ENCODE data around the gene ZC3H7B. TPM values are rescaled to one million over a fixed set of nuclear protein-coding genes. Genes with fewer than 3 reads are reported as not detected.

ZC3H7B gene, protein sequence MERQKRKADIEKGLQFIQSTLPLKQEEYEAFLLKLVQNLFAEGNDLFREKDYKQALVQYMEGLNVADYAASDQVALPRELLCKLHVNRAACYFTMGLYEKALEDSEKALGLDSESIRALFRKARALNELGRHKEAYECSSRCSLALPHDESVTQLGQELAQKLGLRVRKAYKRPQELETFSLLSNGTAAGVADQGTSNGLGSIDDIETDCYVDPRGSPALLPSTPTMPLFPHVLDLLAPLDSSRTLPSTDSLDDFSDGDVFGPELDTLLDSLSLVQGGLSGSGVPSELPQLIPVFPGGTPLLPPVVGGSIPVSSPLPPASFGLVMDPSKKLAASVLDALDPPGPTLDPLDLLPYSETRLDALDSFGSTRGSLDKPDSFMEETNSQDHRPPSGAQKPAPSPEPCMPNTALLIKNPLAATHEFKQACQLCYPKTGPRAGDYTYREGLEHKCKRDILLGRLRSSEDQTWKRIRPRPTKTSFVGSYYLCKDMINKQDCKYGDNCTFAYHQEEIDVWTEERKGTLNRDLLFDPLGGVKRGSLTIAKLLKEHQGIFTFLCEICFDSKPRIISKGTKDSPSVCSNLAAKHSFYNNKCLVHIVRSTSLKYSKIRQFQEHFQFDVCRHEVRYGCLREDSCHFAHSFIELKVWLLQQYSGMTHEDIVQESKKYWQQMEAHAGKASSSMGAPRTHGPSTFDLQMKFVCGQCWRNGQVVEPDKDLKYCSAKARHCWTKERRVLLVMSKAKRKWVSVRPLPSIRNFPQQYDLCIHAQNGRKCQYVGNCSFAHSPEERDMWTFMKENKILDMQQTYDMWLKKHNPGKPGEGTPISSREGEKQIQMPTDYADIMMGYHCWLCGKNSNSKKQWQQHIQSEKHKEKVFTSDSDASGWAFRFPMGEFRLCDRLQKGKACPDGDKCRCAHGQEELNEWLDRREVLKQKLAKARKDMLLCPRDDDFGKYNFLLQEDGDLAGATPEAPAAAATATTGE
- total RNA-seq = 10 to 100 TPM; 24.5 to 33.3 TPM

DNA sequence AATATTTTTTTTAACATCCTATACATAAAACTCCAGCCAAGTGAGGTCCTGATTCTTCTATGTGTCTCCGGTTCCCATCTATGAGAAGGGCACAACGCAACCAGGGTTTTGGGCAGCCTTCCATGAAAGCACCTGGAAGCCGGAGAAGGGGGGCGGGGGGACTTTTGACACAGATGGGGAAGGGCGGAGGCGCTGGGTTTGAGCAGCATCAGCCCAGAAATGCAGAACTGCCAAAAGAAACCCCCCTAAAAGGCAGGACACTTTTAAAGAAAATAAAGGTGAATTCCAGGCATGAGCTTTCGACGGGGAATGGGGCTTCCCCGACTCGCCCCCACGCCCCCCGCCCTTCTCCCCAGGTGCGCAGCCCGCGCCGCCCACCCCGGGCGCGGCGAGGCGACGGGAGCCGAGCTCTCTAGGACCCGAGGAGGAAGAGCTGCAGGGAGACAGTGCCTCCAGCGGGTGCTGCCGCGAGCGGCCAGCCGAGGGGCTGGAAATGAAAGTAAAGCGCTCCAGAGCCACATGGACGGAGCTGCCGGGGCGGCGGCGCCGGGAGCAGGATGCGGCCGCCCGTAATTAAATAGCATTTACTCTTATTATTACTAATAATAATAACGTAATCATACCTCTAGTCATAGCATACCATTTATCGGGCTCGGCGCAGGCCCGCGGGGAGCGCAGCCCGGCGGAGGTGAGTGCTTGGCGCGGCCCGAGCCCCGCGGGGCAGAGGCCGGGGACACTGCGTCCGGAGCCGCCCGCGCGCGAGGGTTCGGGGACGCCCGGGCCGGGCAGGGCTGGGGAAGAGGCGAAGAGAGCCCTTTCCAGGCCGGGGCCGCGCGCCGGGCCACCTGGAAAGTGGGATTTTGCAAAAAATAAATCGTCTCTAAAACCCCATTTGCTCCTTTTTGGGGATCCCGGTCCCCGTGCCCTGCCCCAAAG, at the start of gene ZC3H7B:
Gene ZC3H7B, plus strand, starts transcription at position 441 of the 936 bp plus-strand sequence. CDS start 19,136 bp downstream, outside the sequence.
- peak within 1 kb of the TSS; percentile 87 to 88 for H3K27ac ChIP-seq
- no peaks in the 10 kb centered on the region for H3K27me3 ChIP-seq
- TF ChIP-seq CTCF (IDR thresholded peaks at IDR 0.05) = peak; percentile 33 to 73
- H3K36me3 ChIP-seq = no peaks in the 10 kb centered on the region
- peak within 1 kb of the TSS; percentile 77 to 94 for H3K4me3 ChIP-seq
- H3K4me1 ChIP-seq = peaks cover 0 to 20% of the 10 kb centered on the region in 2 donors
- H3K9me3 ChIP-seq = no peaks in the 10 kb centered on the region
- DNase-seq (ENCODE audit: low spot score) = peak; percentile 76

DNA sequence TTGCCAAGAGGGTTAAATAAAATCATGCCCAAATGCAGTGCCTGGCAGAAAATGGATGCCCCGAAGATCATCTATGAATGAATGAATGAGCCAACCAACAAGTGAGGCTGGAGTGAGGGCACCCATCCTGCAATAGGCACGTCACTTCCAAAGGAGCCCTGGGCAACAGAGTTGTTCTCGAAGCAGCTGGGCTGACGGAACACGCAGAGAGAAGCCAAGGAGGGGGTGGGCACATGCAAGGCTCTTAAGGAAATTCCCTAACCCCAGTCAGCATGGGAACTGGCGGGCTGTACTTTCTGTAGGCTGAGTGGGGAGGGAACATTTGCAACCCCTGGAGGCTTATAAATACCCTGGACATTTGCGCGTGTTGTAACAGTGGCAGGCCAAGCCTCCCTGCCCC, 49.0 kb upstream of the ZC3H7B start:
- H3K4me3 ChIP-seq = no peak overlapping the region
- no peak for TF ChIP-seq CTCF (IDR thresholded peaks at IDR 0.05)
- DNase-seq (ENCODE audit: low spot score) = no peak
- peaks cover 0 to 20% of the 10 kb centered on the region in 2 donors for H3K4me1 ChIP-seq
- no peaks in the 10 kb centered on the region for H3K9me3 ChIP-seq
- H3K27ac ChIP-seq = no peak overlapping the region
- H3K36me3 ChIP-seq = peaks cover 75% of the 10 kb centered on the region
- no peaks in the 10 kb centered on the region for H3K27me3 ChIP-seq

DNA sequence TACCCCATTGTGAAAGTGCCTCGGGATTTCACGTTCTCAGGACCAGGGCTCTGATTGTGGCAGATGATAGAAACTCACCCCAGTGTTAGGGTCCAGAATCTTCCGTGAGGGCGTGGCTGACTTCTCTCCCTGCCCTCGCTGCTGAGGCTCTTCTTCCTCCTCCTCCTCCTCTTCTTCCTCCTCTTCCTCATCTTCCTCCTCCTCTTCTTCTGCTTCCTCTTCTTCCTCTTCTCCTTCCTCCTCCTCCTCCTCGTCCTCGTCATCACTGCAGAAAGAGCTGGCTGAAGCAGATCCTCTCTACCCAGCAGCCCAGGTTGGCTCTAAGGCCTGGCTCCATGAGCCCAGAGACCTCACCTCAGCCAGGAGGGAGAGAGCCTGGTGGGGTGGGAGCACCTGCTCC, 47.1 kb upstream of the ZC3H7B start:
- Histone ChIP-seq H3K27ac (no peak overlapping the region), H3K36me3 (peaks cover 73% of the 10 kb centered on the region), H3K27me3 (no peaks in the 10 kb centered on the region), H3K4me1 (peaks cover 0 to 6% of the 10 kb centered on the region in 2 donors), H3K4me3 (no peak overlapping the region), H3K9me3 (no peaks in the 10 kb centered on the region)
- no peak for TF ChIP-seq CTCF (IDR thresholded peaks at IDR 0.05)
- no peak for DNase-seq (ENCODE audit: low spot score)

DNA sequence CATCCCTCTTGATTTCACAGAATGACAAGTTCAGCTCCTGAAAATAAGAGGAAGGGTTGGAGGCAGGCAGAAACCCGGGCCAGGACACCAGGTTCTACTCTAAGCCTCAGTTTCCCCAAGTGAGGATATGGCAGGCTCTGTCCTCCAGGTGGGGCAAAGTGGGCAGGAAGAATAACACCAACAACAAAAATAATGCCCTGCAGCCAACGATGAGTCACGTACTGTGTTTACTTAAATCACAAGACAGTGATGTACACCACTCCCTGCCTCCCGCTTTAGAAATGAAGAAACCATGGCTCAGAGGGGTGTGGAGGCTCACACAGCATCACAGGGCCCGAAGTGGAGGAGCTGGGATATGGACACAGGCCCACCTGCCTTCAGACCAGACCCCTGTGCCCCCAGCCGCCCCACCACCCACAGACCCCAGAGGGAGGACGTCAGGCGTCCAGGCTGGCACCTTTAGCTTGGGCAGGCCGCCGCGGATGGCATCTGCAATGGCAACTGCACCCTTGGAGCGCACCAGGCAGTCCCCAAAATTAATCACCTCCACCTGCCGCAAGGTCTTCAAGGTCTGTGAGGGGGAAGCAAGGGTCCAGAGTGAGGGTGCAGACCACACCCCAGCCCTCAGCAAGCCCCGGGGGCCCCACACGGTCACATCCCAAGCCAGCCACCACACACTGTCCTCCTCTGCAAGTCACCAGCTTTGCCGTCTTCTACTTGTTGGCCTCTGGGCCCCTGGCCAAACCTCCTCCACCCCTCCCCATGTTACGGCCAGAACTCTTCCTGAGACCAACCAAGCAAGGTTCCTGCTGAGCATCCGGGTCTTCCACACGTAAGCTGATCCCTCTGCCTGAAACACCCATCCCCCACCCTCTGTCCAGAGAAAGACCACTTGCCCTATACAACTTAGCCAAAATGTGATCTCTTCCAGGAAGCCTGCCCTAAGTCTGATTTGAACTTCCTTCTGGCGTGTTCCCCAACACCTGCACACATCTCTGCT, 44.8 kb upstream of the ZC3H7B start:
- TF ChIP-seq CTCF (IDR thresholded peaks at IDR 0.05) = no peak
- Histone ChIP-seq H3K9me3 (no peaks in the 10 kb centered on the region), H3K27ac (no peak overlapping the region), H3K36me3 (peaks cover 58% of the 10 kb centered on the region), H3K4me1 (peaks cover 0 to 9% of the 10 kb centered on the region in 2 donors), H3K4me3 (no peak overlapping the region), H3K27me3 (no peaks in the 10 kb centered on the region)
- no peak for DNase-seq (ENCODE audit: low spot score)

All from right atrium auricular region (tissue), 2 donors.